HTERT RPE-1 (cell line): ENCODE measurements around the gene PPDPF.
"Not testable (repeated sequence)": the region's sequence is repeated elsewhere in the genome, so short reads cannot be mapped to it uniquely, and the experiment has no call there.

Experiments
- in situ Hi-C: fragments of 300-500 bp; cut with MboI; formaldehyde crosslinking; loops from 4 replicates; pipeline ENCODE4 v1.14.3; 2020; ENCODE audit warnings: low sequenced_read_pairs

PPDPF gene

GRCh38 chr20:63499338-63499969 lies 21.1 kb upstream of the PPDPF start:
- in situ Hi-C loops: no loop called here

GRCh38 chr20:63500151-63500901 lies 20.2 kb upstream of the PPDPF start:
- in situ Hi-C loops: no loop called here

GRCh38 chr20:63500902-63501817 lies 19.4 kb upstream of the PPDPF start:
- in situ Hi-C loops: no loop called here

GRCh38 chr20:63501818-63502670 lies 18.5 kb upstream of the PPDPF start:
- in situ Hi-C loops: no loop called here

- in situ Hi-C loops: no loop called here
These were observed 17.8 kb upstream of the PPDPF start for GRCh38 chr20:63502671-63503172.

GRCh38 chr20:63503524-63503923 lies 17.0 kb upstream of the PPDPF start:
- in situ Hi-C loops: no loop called here

GRCh38 chr20:63504642-63505041 lies 15.9 kb upstream of the PPDPF start:
- in situ Hi-C loops: no loop called here

- in situ Hi-C loops: no loop called here
These were observed 15.3 kb upstream of the PPDPF start for GRCh38 chr20:63505281-63505680.

GRCh38 chr20:63505723-63506122 lies 14.8 kb upstream of the PPDPF start:
- in situ Hi-C loops: no loop called here

- in situ Hi-C loops: no loop called here
These were observed 13.4 kb upstream of the PPDPF start for GRCh38 chr20:63507083-63507743.

- in situ Hi-C loops: no loop called here
These were observed 12.3 kb upstream of the PPDPF start for GRCh38 chr20:63508072-63508768.

- in situ Hi-C loops: no loop called here
These were observed 11.4 kb upstream of the PPDPF start for GRCh38 chr20:63509088-63509564.

GRCh38 chr20:63513207-63513606 lies 7.4 kb upstream of the PPDPF start:
- in situ Hi-C loops: no loop called here

- in situ Hi-C loops: not testable (repeated sequence)
These were observed 6.0 kb upstream of the PPDPF start for GRCh38 chr20:63514520-63514919.

GRCh38 chr20:63517376-63518309 lies 2.9 kb upstream of the PPDPF start:
- in situ Hi-C loops: no loop called here

GRCh38 chr20:63518351-63518861 lies 2.2 kb upstream of the PPDPF start:
- in situ Hi-C loops: no loop called here

- in situ Hi-C loops: no loop called here
These were observed 1.5 kb upstream of the PPDPF start for GRCh38 chr20:63518946-63519667.
